H9 (cell line): ENCODE results near the gene TLR10. TPM values are rescaled to one million over a fixed set of nuclear protein-coding genes. Genes with fewer than 3 reads are reported as not detected.

Experiments used
- DNase-seq: peaks from one replicate; pipeline ENCODE4 v3.0.0-alpha.2; 2017
- H2AFZ ChIP-seq: one replicate; pipeline ENCODE4 v1.6.1; 2013; ENCODE audit warnings: mild to moderate bottlenecking, low read length, control low read depth, moderate library complexity
- H2AK5ac ChIP-seq: 2 replicates; pipeline ENCODE4 v1.6.1; 2013; ENCODE audit warnings: low read length, control low read depth, mixed read lengths; ENCODE audit not compliant: insufficient read length
- H2BK120ac ChIP-seq: one replicate; pipeline ENCODE4 v1.6.1; 2013; ENCODE audit warnings: low read depth, mild to moderate bottlenecking, low read length, control low read depth, inconsistent platforms; ENCODE audit not compliant: poor library complexity, severe bottlenecking
- H2BK12ac ChIP-seq: 2 replicates; pipeline ENCODE4 v1.6.1; 2013; ENCODE audit warnings: low read length, control low read depth, mixed read lengths, low read depth; ENCODE audit not compliant: insufficient read length
- H2BK15ac ChIP-seq: 2 replicates; pipeline ENCODE4 v1.6.1; 2013; ENCODE audit warnings: low read depth, low read length, control low read depth
- H2BK20ac ChIP-seq: one replicate; pipeline ENCODE4 v1.6.1; 2013; ENCODE audit warnings: low read depth, mild to moderate bottlenecking, low read length, control low read depth, inconsistent platforms; ENCODE audit not compliant: poor library complexity, severe bottlenecking
- H2BK5ac ChIP-seq: 2 replicates; pipeline ENCODE4 v1.6.1; 2013; ENCODE audit warnings: low read length, control low read depth, mixed read lengths; ENCODE audit not compliant: insufficient read length
- H3K14ac ChIP-seq: 2 replicates; pipeline ENCODE4 v1.6.1; 2013; ENCODE audit warnings: low read length, control low read depth; ENCODE audit not compliant: insufficient read depth
- H3K18ac ChIP-seq: 2 replicates; pipeline ENCODE4 v1.6.1; 2013; ENCODE audit warnings: low read depth, mild to moderate bottlenecking, mixed read lengths, low read length, control low read depth; ENCODE audit not compliant: insufficient read length
- H3K23ac ChIP-seq: 2 replicates; pipeline ENCODE4 v1.6.1; 2013; ENCODE audit warnings: low read length, control low read depth, mixed read lengths, low read depth; ENCODE audit not compliant: insufficient read length
- H3K23me2 ChIP-seq: 2 replicates; pipeline ENCODE4 v1.6.1; 2013; ENCODE audit warnings: low read depth, mild to moderate bottlenecking, mixed read lengths, low read length, control low read depth; ENCODE audit not compliant: insufficient read length, poor library complexity, severe bottlenecking
- H3K27ac ChIP-seq: 2 replicates; pipeline ENCODE4 v1.5.1; 2013; ENCODE audit warnings: low read length, control low read depth, mixed read lengths, low read depth; ENCODE audit not compliant: insufficient read length
- H3K27me3 ChIP-seq: 2 replicates; pipeline ENCODE4 v1.6.1; 2013; ENCODE audit warnings: low read length, control low read depth, inconsistent platforms; ENCODE audit not compliant: insufficient read depth
- H3K4ac ChIP-seq: 2 replicates; pipeline ENCODE4 v1.6.1; 2013; ENCODE audit warnings: low read depth, mild to moderate bottlenecking, control low read depth, inconsistent platforms, low read length, moderate library complexity
- H3K4me1 ChIP-seq: 2 replicates; pipeline ENCODE4 v1.6.1; 2013; ENCODE audit warnings: low read length, control low read depth, inconsistent platforms; ENCODE audit not compliant: insufficient read depth
- H3K4me2 ChIP-seq: 2 replicates; pipeline ENCODE4 v1.6.1; 2013; ENCODE audit warnings: low read length, control low read depth, mixed read lengths; ENCODE audit not compliant: insufficient read length, insufficient read depth
- H3K56ac ChIP-seq: 2 replicates; pipeline ENCODE4 v1.6.1; 2013; ENCODE audit warnings: low read depth, mild to moderate bottlenecking, mixed read lengths, low read length, control low read depth; ENCODE audit not compliant: insufficient read length
- H3K79me1 ChIP-seq: 2 replicates; pipeline ENCODE4 v1.6.1; 2013; ENCODE audit warnings: low read depth, mild to moderate bottlenecking, moderate library complexity, low read length, control low read depth, inconsistent platforms; ENCODE audit not compliant: insufficient read depth, poor library complexity, severe bottlenecking
- H3K79me2 ChIP-seq: 2 replicates; pipeline ENCODE4 v1.6.1; 2013; ENCODE audit warnings: low read length, control low read depth, inconsistent platforms; ENCODE audit not compliant: insufficient read depth
- H3K9ac ChIP-seq: 2 replicates; pipeline ENCODE4 v1.6.1; 2013; ENCODE audit warnings: low read length, control low read depth, mixed read lengths; ENCODE audit not compliant: insufficient read length; ENCODE audit errors: extremely low read depth
- H3K9me3 ChIP-seq: one replicate; pipeline ENCODE4 v1.6.1; 2013; ENCODE audit warnings: low read depth, low read length, inconsistent platforms; ENCODE audit not compliant: control insufficient read depth
- H3T11ph ChIP-seq: one replicate; pipeline ENCODE4 v1.6.1; 2013; ENCODE audit warnings: mild to moderate bottlenecking, low read length, control low read depth, inconsistent platforms
- H4K20me1 ChIP-seq: one replicate; pipeline ENCODE4 v1.6.1; 2013; ENCODE audit not compliant: control insufficient read depth, insufficient read length, insufficient read depth
- H4K5ac ChIP-seq: 2 replicates; pipeline ENCODE4 v1.6.1; 2013; ENCODE audit warnings: low read depth, mild to moderate bottlenecking, mixed read lengths, low read length, control low read depth; ENCODE audit not compliant: insufficient read length
- H4K8ac ChIP-seq: replicated peaks from 2 replicates; pipeline ENCODE4 v1.6.1; 2013; ENCODE audit warnings: low read length, control low read depth, mixed read lengths, low read depth; ENCODE audit not compliant: insufficient read length
- H4K91ac ChIP-seq: 2 replicates; pipeline ENCODE4 v1.6.1; 2013; ENCODE audit warnings: low read depth, mild to moderate bottlenecking, moderate library complexity, mixed read lengths, low read length, control low read depth; ENCODE audit not compliant: insufficient read length
- H3K27ac Mint-ChIP-seq, 3 experiments: 2 replicates in 2 of 3; 3 replicates in 1 of 3; pipeline ENCODE4 v1.8.0; 2020 to 2021; ENCODE audit warnings: mixed read lengths in 3 of 3, mild to moderate bottlenecking in 1 of 3, moderate library complexity in 1 of 3
- H3K27me3 Mint-ChIP-seq: 2 replicates; pipeline ENCODE4 v1.8.0; 2021; ENCODE audit warnings: low read depth, mild to moderate bottlenecking, moderate library complexity, mixed read lengths
- H3K36me3 Mint-ChIP-seq, 3 experiments: 2 replicates in 2 of 3; 3 replicates in 1 of 3; pipeline ENCODE4 v1.8.0; 2020 to 2021; ENCODE audit warnings: low read depth in 3 of 3, mixed read lengths in 3 of 3; ENCODE audit not compliant: insufficient read depth in 1 of 3
- H3K4me1 Mint-ChIP-seq, 2 experiments: 2 replicates each; pipeline ENCODE4 v1.8.0; 2020; ENCODE audit warnings: mixed read lengths in 2 of 2
- H3K4me3 Mint-ChIP-seq, 2 experiments: 2 replicates in 1 of 2; 3 replicates in 1 of 2; pipeline ENCODE4 v1.8.0; 2020 to 2021; ENCODE audit warnings: mild to moderate bottlenecking in 2 of 2, mixed read lengths in 2 of 2, moderate library complexity in 1 of 2
- H3K9me3 Mint-ChIP-seq, 2 experiments: 2 replicates in 1 of 2; 3 replicates in 1 of 2; pipeline ENCODE4 v1.8.0; 2020; ENCODE audit warnings: mild to moderate bottlenecking in 2 of 2, mixed read lengths in 2 of 2, moderate library complexity in 1 of 2
- CTCF ChIP-seq: fragments of 200-600 bp; sonication (generic); conservative IDR thresholded peaks from 3 replicates; pipeline ENCODE4 v1.8.0; 2021; ENCODE audit warnings: antibody characterized with exemption, mild to moderate bottlenecking
- WGBS: extraction: QIAGEN DNeasy Blood & Tissue Kit; methylation state at CpG from one replicate; pipeline ENCODE4 v1.1.7; 2013; ENCODE audit warnings: missing lambda C conversion rate, low lambda C conversion rate, mixed read lengths; ENCODE audit not compliant: insufficient read length; ENCODE audit errors: extremely low coverage; 5-methylcytosine and 5-hydroxymethylcytosine counted together
- total RNA-seq: library from RNA; stranded (reverse); gene quantifications from 2 replicates; pipeline ENCODE4 v1.2.1, GENCODE V29; 2021

TLR10 gene
- total RNA-seq, 1 experiment from 2014 or later, result not detected

- no peak overlapping the region for H2BK5ac ChIP-seq
- Mint-ChIP-seq H3K27ac (no peak overlapping the region), H3K27me3 (peaks cover 7% of the 10 kb centered on the region), H3K4me3 (no peak overlapping the region), H3K9me3 (peaks cover 9 to 13% of the 10 kb centered on the region in 2 experiments; a peak in 4 of 5 replicates), H3K4me1 (no peaks in the 10 kb centered on the region), H3K36me3 (peaks cover 2 to 8% (median 2%) of the 10 kb centered on the region in 3 experiments; a peak in 5 of 7 replicates)
- no peaks in the 10 kb centered on the region for H3K79me2 ChIP-seq
- H2BK20ac ChIP-seq, result no peak overlapping the region
- no peaks in the 10 kb centered on the region for H3K4me1 ChIP-seq
- no peak for TF ChIP-seq CTCF
- no peak overlapping the region for H2BK12ac ChIP-seq
- no peak overlapping the region for H3K27ac ChIP-seq
- H2BK15ac ChIP-seq, result no peak overlapping the region
- H3K56ac ChIP-seq, result no peak overlapping the region
- no peaks in the 10 kb centered on the region for H3K79me1 ChIP-seq
- H3K23me2 ChIP-seq, result no peaks in the 10 kb centered on the region
- no CpG with 5 or more reads among the region's 4 CpGs for WGBS
- no peak overlapping the region for H2AK5ac ChIP-seq
- H2AFZ ChIP-seq, result no peak overlapping the region
- no peak overlapping the region for H4K8ac ChIP-seq
- no peaks in the 10 kb centered on the region for H4K20me1 ChIP-seq
- H2BK120ac ChIP-seq, result no peak overlapping the region
- H3K14ac ChIP-seq, result no peak overlapping the region
- DNase-seq, result no peak
- H3T11ph ChIP-seq, result no peak overlapping the region
- no peak overlapping the region for H4K5ac ChIP-seq
- H3K27me3 ChIP-seq, result no peaks in the 10 kb centered on the region
- no peak overlapping the region for H3K4me2 ChIP-seq
- no peak overlapping the region for H3K23ac ChIP-seq
- no peak overlapping the region for H3K4ac ChIP-seq
- H4K91ac ChIP-seq, result no peak overlapping the region
- H3K9me3 ChIP-seq, result peaks cover 7% of the 10 kb centered on the region
- H3K9ac ChIP-seq, result no peak overlapping the region
- H3K18ac ChIP-seq, result no peak overlapping the region
Observed at GRCh38 chr4:38820329-38821061, 37.7 kb upstream of the TLR10 start.
